GM12864 (cell line): Measurements from ENCODE around the gene ARHGEF38.

Source experiments
- DNase-seq: peaks from one replicate; pipeline ENCODE4 v3.0.0-alpha.2; 2011; ENCODE audit warnings: low read depth
- H3K4me3 ChIP-seq: 2 replicates; pipeline ENCODE4 v1.5.1; 2011; ENCODE audit warnings: mild to moderate bottlenecking, low read depth, low read length, control low read depth
- CTCF ChIP-seq: IDR thresholded peaks from 2 replicates; pipeline ENCODE4 v1.5.1; 2011; ENCODE audit warnings: low read depth, mild to moderate bottlenecking, moderate library complexity, low read length, control low read depth, inconsistent platforms; ENCODE audit errors: missing control alignments

ARHGEF38 gene

GRCh38 chr4:105551965-105552746 lies at the start of gene ARHGEF38:
Gene ARHGEF38 (plus strand): TSS chr4:105552620. CDS start chr4:105552766, 146 bp downstream.
- no peak within 1 kb of the TSS for H3K4me3 ChIP-seq
- no peak for TF ChIP-seq CTCF
- no peak for DNase-seq

GRCh38 chr4:105503484-105503883 lies 48.9 kb upstream of the ARHGEF38 start:
- no peak for TF ChIP-seq CTCF
- H3K4me3 ChIP-seq: no peak overlapping the region
- DNase-seq: no peak

GRCh38 chr4:105504744-105505143 lies 47.7 kb upstream of the ARHGEF38 start:
- DNase-seq: no peak
- no peak overlapping the region for H3K4me3 ChIP-seq
- TF ChIP-seq CTCF: no peak

- TF ChIP-seq CTCF: no peak
- no peak overlapping the region for H3K4me3 ChIP-seq
- DNase-seq: no peak
Observed at GRCh38 chr4:105509291-105509690, 43.1 kb upstream of the ARHGEF38 start.

- no peak for TF ChIP-seq CTCF
- DNase-seq: no peak
- no peak overlapping the region for H3K4me3 ChIP-seq
Observed at GRCh38 chr4:105509714-105510113, 42.7 kb upstream of the ARHGEF38 start.

GRCh38 chr4:105510245-105510644 lies 42.2 kb upstream of the ARHGEF38 start:
- no peak for DNase-seq
- no peak for TF ChIP-seq CTCF
- no peak overlapping the region for H3K4me3 ChIP-seq
